Measurements from ENCODE around the gene MRLN. TPM values are rescaled to one million over a fixed set of nuclear protein-coding genes. Genes with fewer than 3 reads are reported as not detected.
"Not testable (repeated sequence)": the region's sequence is repeated elsewhere in the genome, so short reads cannot be mapped to it uniquely, and the experiment has no call there.

Gene MRLN
- under 1 TPM in 1 of 3 donors, not detected in 2; 0.38 TPM for total RNA-seq

GRCh38 chr10:59753267-59753666 lies at the start of gene MRLN:
TSS of gene MRLN (minus strand) at chr10:59753455.
- Mint-ChIP-seq H3K9me3 (no peaks in the 10 kb centered on the region), H3K4me3 (no peak within 1 kb of the TSS), H3K4me1 (ENCODE audit: low read depth) (no peaks in the 10 kb centered on the region), H3K27me3 (ENCODE audit: low read depth) (peaks cover 2% of the 10 kb centered on the region), H3K36me3 (ENCODE audit: insufficient read depth) (no peaks in the 10 kb centered on the region)
- DNase-seq = no peak
- no peak for ATAC-seq

GRCh38 chr10:59801171-59801570 lies 47.9 kb upstream of the MRLN start:
- Mint-ChIP-seq H3K4me3 (no peak overlapping the region), H3K36me3 (ENCODE audit: insufficient read depth) (peaks cover 65% of the 10 kb centered on the region), H3K9me3 (no peaks in the 10 kb centered on the region), H3K4me1 (ENCODE audit: low read depth) (no peaks in the 10 kb centered on the region), H3K27me3 (ENCODE audit: low read depth) (no peaks in the 10 kb centered on the region)
- ATAC-seq (no peak), DNase-seq (no peak)

- no peaks in the 10 kb centered on the region for H3K9me3 Mint-ChIP-seq
- no peaks in the 10 kb centered on the region for H3K4me1 Mint-ChIP-seq (ENCODE audit: low read depth)
- H3K4me3 Mint-ChIP-seq = no peak overlapping the region
- peaks cover 71% of the 10 kb centered on the region for H3K36me3 Mint-ChIP-seq (ENCODE audit: insufficient read depth)
- H3K27me3 Mint-ChIP-seq (ENCODE audit: low read depth) = no peaks in the 10 kb centered on the region
- DNase-seq (no peak), ATAC-seq (no peak)
Observed at GRCh38 chr10:59799421-59799820, 46.2 kb upstream of the MRLN start.

GRCh38 chr10:59793919-59794318 lies 40.7 kb upstream of the MRLN start:
- ATAC-seq (no peak), DNase-seq (no peak)
- no peaks in the 10 kb centered on the region for H3K9me3 Mint-ChIP-seq
- H3K4me3 Mint-ChIP-seq = no peak overlapping the region
- H3K4me1 Mint-ChIP-seq (ENCODE audit: low read depth) = no peaks in the 10 kb centered on the region
- peaks cover 61% of the 10 kb centered on the region for H3K36me3 Mint-ChIP-seq (ENCODE audit: insufficient read depth)
- no peaks in the 10 kb centered on the region for H3K27me3 Mint-ChIP-seq (ENCODE audit: low read depth)

- no peaks in the 10 kb centered on the region for H3K4me1 Mint-ChIP-seq (ENCODE audit: low read depth)
- H3K4me3 Mint-ChIP-seq = no peak overlapping the region
- H3K27me3 Mint-ChIP-seq (ENCODE audit: low read depth) = no peaks in the 10 kb centered on the region
- no peak for ATAC-seq
- H3K36me3 Mint-ChIP-seq (ENCODE audit: insufficient read depth) = peaks cover 58% of the 10 kb centered on the region
- no peaks in the 10 kb centered on the region for H3K9me3 Mint-ChIP-seq
- DNase-seq = no peak
Observed at GRCh38 chr10:59792812-59793211, 39.6 kb upstream of the MRLN start.

- H3K27me3 Mint-ChIP-seq (ENCODE audit: low read depth) = no peaks in the 10 kb centered on the region
- DNase-seq (no peak), ATAC-seq (no peak)
- H3K4me1 Mint-ChIP-seq (ENCODE audit: low read depth) = no peaks in the 10 kb centered on the region
- peaks cover 50% of the 10 kb centered on the region for H3K36me3 Mint-ChIP-seq (ENCODE audit: insufficient read depth)
- no peaks in the 10 kb centered on the region for H3K9me3 Mint-ChIP-seq
- no peak overlapping the region for H3K4me3 Mint-ChIP-seq
Observed at GRCh38 chr10:59791601-59792000, 38.3 kb upstream of the MRLN start.

- not testable (repeated sequence) for DNase-seq; ATAC-seq; H3K9me3 Mint-ChIP-seq; H3K4me3 Mint-ChIP-seq; H3K4me1 Mint-ChIP-seq (ENCODE audit: low read depth); H3K27me3 Mint-ChIP-seq (ENCODE audit: low read depth)
- H3K36me3 Mint-ChIP-seq (ENCODE audit: insufficient read depth) = peaks cover 39% of the 10 kb centered on the region
Observed at GRCh38 chr10:59790080-59790479, 36.8 kb upstream of the MRLN start.

GRCh38 chr10:59788914-59789313 lies 35.7 kb upstream of the MRLN start:
- not testable (repeated sequence) for ATAC-seq; DNase-seq; H3K9me3 Mint-ChIP-seq; H3K27me3 Mint-ChIP-seq (ENCODE audit: low read depth); H3K4me3 Mint-ChIP-seq; H3K4me1 Mint-ChIP-seq (ENCODE audit: low read depth)
- peaks cover 27% of the 10 kb centered on the region for H3K36me3 Mint-ChIP-seq (ENCODE audit: insufficient read depth)

GRCh38 chr10:59787032-59787431 lies 33.8 kb upstream of the MRLN start:
- H3K36me3 Mint-ChIP-seq (ENCODE audit: insufficient read depth) = peaks cover 10% of the 10 kb centered on the region
- not testable (repeated sequence) for H3K27me3 Mint-ChIP-seq (ENCODE audit: low read depth); ATAC-seq; H3K4me3 Mint-ChIP-seq; DNase-seq; H3K9me3 Mint-ChIP-seq; H3K4me1 Mint-ChIP-seq (ENCODE audit: low read depth)

- not testable (repeated sequence) for H3K4me3 Mint-ChIP-seq; H3K36me3 Mint-ChIP-seq (ENCODE audit: insufficient read depth); ATAC-seq; H3K27me3 Mint-ChIP-seq (ENCODE audit: low read depth); DNase-seq; H3K4me1 Mint-ChIP-seq (ENCODE audit: low read depth); H3K9me3 Mint-ChIP-seq
Observed at GRCh38 chr10:59785476-59785875, 32.2 kb upstream of the MRLN start.

GRCh38 chr10:59781511-59781910 lies 28.3 kb upstream of the MRLN start:
- Mint-ChIP-seq H3K9me3 (no peaks in the 10 kb centered on the region), H3K4me1 (ENCODE audit: low read depth) (no peaks in the 10 kb centered on the region), H3K4me3 (no peak overlapping the region), H3K36me3 (ENCODE audit: insufficient read depth) (no peaks in the 10 kb centered on the region), H3K27me3 (ENCODE audit: low read depth) (no peaks in the 10 kb centered on the region)
- ATAC-seq = no peak
- no peak for DNase-seq

GRCh38 chr10:59779756-59780533 lies 26.7 kb upstream of the MRLN start:
- H3K27me3 Mint-ChIP-seq (ENCODE audit: low read depth) = no peaks in the 10 kb centered on the region
- no peak overlapping the region for H3K4me3 Mint-ChIP-seq
- no peaks in the 10 kb centered on the region for H3K4me1 Mint-ChIP-seq (ENCODE audit: low read depth)
- no peaks in the 10 kb centered on the region for H3K9me3 Mint-ChIP-seq
- ATAC-seq = no peak
- no peaks in the 10 kb centered on the region for H3K36me3 Mint-ChIP-seq (ENCODE audit: insufficient read depth)
- no peak for DNase-seq

GRCh38 chr10:59774451-59774850 lies 21.2 kb upstream of the MRLN start:
- no peaks in the 10 kb centered on the region for H3K9me3 Mint-ChIP-seq
- ATAC-seq = no peak
- no peak overlapping the region for H3K4me3 Mint-ChIP-seq
- no peaks in the 10 kb centered on the region for H3K4me1 Mint-ChIP-seq (ENCODE audit: low read depth)
- H3K27me3 Mint-ChIP-seq (ENCODE audit: low read depth) = no peaks in the 10 kb centered on the region
- no peaks in the 10 kb centered on the region for H3K36me3 Mint-ChIP-seq (ENCODE audit: insufficient read depth)
- no peak for DNase-seq

GRCh38 chr10:59773088-59773487 lies 19.8 kb upstream of the MRLN start:
- no peaks in the 10 kb centered on the region for H3K36me3 Mint-ChIP-seq (ENCODE audit: insufficient read depth)
- H3K9me3 Mint-ChIP-seq = no peaks in the 10 kb centered on the region
- no peaks in the 10 kb centered on the region for H3K4me1 Mint-ChIP-seq (ENCODE audit: low read depth)
- no peak overlapping the region for H3K4me3 Mint-ChIP-seq
- no peaks in the 10 kb centered on the region for H3K27me3 Mint-ChIP-seq (ENCODE audit: low read depth)
- ATAC-seq (no peak), DNase-seq (no peak)

GRCh38 chr10:59771162-59771807 lies 18.0 kb upstream of the MRLN start:
- no peak for DNase-seq
- no peak for ATAC-seq
- Mint-ChIP-seq H3K9me3 (no peaks in the 10 kb centered on the region), H3K36me3 (ENCODE audit: insufficient read depth) (no peaks in the 10 kb centered on the region), H3K4me1 (ENCODE audit: low read depth) (no peaks in the 10 kb centered on the region), H3K4me3 (no peak overlapping the region), H3K27me3 (ENCODE audit: low read depth) (peaks cover 2% of the 10 kb centered on the region)
